NCI-H1694 (cell line): ENCODE measurements around the gene COPS3.

ENCODE experiments used
- DNase-seq: peaks from one replicate; lab custom pipeline; 2025; lab: John Stamatoyannopoulos, UW

The COPS3 gene

GRCh38 chr17:17241656-17242055 lies 39.4 kb downstream of the COPS3 start:
- no peak for DNase-seq

GRCh38 chr17:17239832-17240231 lies 41.2 kb downstream of the COPS3 start:
- DNase-seq: no peak

GRCh38 chr17:17237026-17237799 lies 43.8 kb downstream of the COPS3 start, which contains the start of gene FLCN:
Gene FLCN (minus strand): TSS chr17:17237168. CDS start chr17:17228137, 9,031 bp downstream.
- DNase-seq: peak; percentile 72

- DNase-seq: peak; percentile 10
Observed at GRCh38 chr17:17236295-17237025, 44.6 kb downstream of the COPS3 start.

GRCh38 chr17:17235212-17236174 lies 45.6 kb downstream of the COPS3 start:
- DNase-seq: no peak

GRCh38 chr17:17232303-17232621 lies 48.8 kb downstream of the COPS3 start:
- DNase-seq: no peak

GRCh38 chr17:17231621-17232302 lies 49.3 kb downstream of the COPS3 start:
- DNase-seq: peak; percentile 13

GRCh38 chr17:17229416-17230384 lies 51.3 kb downstream of the COPS3 start:
- no peak for DNase-seq

- no peak for DNase-seq
Observed at GRCh38 chr17:17228521-17229279, 52.3 kb downstream of the COPS3 start.

GRCh38 chr17:17227608-17228520 lies 53.2 kb downstream of the COPS3 start:
- DNase-seq: no peak

- no peak for DNase-seq
Observed at GRCh38 chr17:17226451-17227265, 54.4 kb downstream of the COPS3 start.

- DNase-seq: no peak
Observed at GRCh38 chr17:17225901-17226300, 55.1 kb downstream of the COPS3 start.

GRCh38 chr17:17224137-17224536 lies 56.9 kb downstream of the COPS3 start:
- no peak for DNase-seq

- no peak for DNase-seq
Observed at GRCh38 chr17:17223736-17224135, 57.3 kb downstream of the COPS3 start.

GRCh38 chr17:17221329-17221728 lies 59.7 kb downstream of the COPS3 start:
- no peak for DNase-seq

- DNase-seq: no peak
Observed at GRCh38 chr17:17220529-17220928, 60.5 kb downstream of the COPS3 start.

- no peak for DNase-seq
Observed at GRCh38 chr17:17217995-17218394, 63.1 kb downstream of the COPS3 start.

- no peak for DNase-seq
Observed at GRCh38 chr17:17216776-17217175, 64.3 kb downstream of the COPS3 start.
